Mammary epithelial cell (primary cell): ENCODE measurements around the gene SAMD13.

Experiments used
- EZH2 ChIP-seq: IDR thresholded peaks from 2 replicates; pipeline ENCODE4 v1.6.1; 2012; ENCODE audit warnings: low read length, inconsistent platforms, borderline replicate concordance
- TF ChIP-seq, protein P1 (sequence below), 2 donors: IDR thresholded peaks in 1 of 2; conservative IDR thresholded peaks in 1 of 2; 2 replicates each; pipeline ENCODE4 v1.5.1; 2011 to 2012; ENCODE audit warnings: inconsistent platforms in 2 of 2, low read length in 2 of 2, mild to moderate bottlenecking in 2 of 2, control low read depth in 1 of 2, low read depth in 1 of 2; ENCODE audit not compliant: insufficient read depth in 1 of 2; ENCODE audit errors: extremely low read depth in 1 of 2

GRCh38 chr1:84264961-84265360, 36.5 kb upstream of the SAMD13 start:
- TF ChIP-seq, protein P1, sequence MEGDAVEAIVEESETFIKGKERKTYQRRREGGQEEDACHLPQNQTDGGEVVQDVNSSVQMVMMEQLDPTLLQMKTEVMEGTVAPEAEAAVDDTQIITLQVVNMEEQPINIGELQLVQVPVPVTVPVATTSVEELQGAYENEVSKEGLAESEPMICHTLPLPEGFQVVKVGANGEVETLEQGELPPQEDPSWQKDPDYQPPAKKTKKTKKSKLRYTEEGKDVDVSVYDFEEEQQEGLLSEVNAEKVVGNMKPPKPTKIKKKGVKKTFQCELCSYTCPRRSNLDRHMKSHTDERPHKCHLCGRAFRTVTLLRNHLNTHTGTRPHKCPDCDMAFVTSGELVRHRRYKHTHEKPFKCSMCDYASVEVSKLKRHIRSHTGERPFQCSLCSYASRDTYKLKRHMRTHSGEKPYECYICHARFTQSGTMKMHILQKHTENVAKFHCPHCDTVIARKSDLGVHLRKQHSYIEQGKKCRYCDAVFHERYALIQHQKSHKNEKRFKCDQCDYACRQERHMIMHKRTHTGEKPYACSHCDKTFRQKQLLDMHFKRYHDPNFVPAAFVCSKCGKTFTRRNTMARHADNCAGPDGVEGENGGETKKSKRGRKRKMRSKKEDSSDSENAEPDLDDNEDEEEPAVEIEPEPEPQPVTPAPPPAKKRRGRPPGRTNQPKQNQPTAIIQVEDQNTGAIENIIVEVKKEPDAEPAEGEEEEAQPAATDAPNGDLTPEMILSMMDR (conservative IDR thresholded peaks at IDR 0.05 in 1 of 2, IDR thresholded peaks at IDR 0.05 in 1 of 2; ENCODE audit: extremely low read depth in 1 of 2, insufficient read depth in 1 of 2, low read depth in 1 of 2, low read length in 2 of 2), result no peak
- no peak for TF ChIP-seq EZH2
